ENCODE measurements around the gene SH2B3.
"Not testable (repeated sequence)": the region's sequence is repeated elsewhere in the genome, so short reads cannot be mapped to it uniquely, and the experiment has no call there.

- TF ChIP-seq CTCF (IDR thresholded peaks at IDR 0.05); REST (IDR thresholded peaks at IDR 0.05; ENCODE audit: insufficient read depth in 1 of 2, low read depth in 2 of 2, low read length in 1 of 2): not testable (repeated sequence)
Observed at GRCh38 chr12:111492979-111493378, 87.3 kb downstream of the SH2B3 start.

All from Panc1 (cell line).